ENCODE measurements around the gene TTC23.

DNA sequence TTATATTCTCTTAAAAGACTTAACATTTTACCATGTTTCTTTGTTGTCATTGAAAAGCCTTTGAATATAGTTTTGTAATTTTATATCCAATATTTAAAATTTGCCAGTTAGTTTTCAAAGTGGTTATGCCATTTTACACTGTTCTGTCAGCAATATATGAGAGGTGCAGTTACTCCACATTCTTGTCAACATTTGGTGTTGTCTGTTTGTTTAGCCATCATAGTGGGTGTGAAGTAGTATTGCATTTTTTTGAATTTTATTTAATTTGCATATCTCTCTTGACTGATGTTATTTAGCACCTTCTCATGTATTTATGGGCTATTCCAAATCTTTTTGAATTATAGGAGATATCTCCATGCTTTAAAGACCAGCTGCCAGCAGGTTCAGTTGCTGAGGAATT, 42.3 kb upstream of the TTC23 start:
- TF ChIP-seq CTCF (IDR thresholded peaks at IDR 0.05; ENCODE audit: insufficient read depth, low read length) = no peak
- no peak for TF ChIP-seq POLR2AphosphoS5 (IDR thresholded peaks at IDR 0.05; ENCODE audit: low read depth)
- TF ChIP-seq GABPA (IDR thresholded peaks at IDR 0.05; ENCODE audit: low read depth) = no peak
- TF ChIP-seq, protein P1, sequence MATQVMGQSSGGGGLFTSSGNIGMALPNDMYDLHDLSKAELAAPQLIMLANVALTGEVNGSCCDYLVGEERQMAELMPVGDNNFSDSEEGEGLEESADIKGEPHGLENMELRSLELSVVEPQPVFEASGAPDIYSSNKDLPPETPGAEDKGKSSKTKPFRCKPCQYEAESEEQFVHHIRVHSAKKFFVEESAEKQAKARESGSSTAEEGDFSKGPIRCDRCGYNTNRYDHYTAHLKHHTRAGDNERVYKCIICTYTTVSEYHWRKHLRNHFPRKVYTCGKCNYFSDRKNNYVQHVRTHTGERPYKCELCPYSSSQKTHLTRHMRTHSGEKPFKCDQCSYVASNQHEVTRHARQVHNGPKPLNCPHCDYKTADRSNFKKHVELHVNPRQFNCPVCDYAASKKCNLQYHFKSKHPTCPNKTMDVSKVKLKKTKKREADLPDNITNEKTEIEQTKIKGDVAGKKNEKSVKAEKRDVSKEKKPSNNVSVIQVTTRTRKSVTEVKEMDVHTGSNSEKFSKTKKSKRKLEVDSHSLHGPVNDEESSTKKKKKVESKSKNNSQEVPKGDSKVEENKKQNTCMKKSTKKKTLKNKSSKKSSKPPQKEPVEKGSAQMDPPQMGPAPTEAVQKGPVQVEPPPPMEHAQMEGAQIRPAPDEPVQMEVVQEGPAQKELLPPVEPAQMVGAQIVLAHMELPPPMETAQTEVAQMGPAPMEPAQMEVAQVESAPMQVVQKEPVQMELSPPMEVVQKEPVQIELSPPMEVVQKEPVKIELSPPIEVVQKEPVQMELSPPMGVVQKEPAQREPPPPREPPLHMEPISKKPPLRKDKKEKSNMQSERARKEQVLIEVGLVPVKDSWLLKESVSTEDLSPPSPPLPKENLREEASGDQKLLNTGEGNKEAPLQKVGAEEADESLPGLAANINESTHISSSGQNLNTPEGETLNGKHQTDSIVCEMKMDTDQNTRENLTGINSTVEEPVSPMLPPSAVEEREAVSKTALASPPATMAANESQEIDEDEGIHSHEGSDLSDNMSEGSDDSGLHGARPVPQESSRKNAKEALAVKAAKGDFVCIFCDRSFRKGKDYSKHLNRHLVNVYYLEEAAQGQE (IDR thresholded peaks at IDR 0.05; ENCODE audit: insufficient replicate concordance, low read depth) = no peak
- TF ChIP-seq SPI1 (IDR thresholded peaks at IDR 0.05; ENCODE audit: borderline replicate concordance, low read depth) = no peak
